Forelimb muscle (tissue), 1 donor: ENCODE results near the gene LDLRAD2. TPM values are rescaled to one million over a fixed set of nuclear protein-coding genes. Genes with fewer than 3 reads are reported as not detected.

Experiments
- DNase-seq: peaks from one replicate; pipeline ENCODE4 v3.0.0-alpha.2; 2013; ENCODE audit warnings: low read depth
- polyA plus RNA-seq: library from polyadenylated mRNA; unstranded; fragments of 120-200 nt; gene quantifications from one replicate; pipeline ENCODE4 v1.2.1, GENCODE V29; 2013; ENCODE audit not compliant: insufficient read length

Gene LDLRAD2
- polyA plus RNA-seq, 1 donor = 4.3 TPM

DNA sequence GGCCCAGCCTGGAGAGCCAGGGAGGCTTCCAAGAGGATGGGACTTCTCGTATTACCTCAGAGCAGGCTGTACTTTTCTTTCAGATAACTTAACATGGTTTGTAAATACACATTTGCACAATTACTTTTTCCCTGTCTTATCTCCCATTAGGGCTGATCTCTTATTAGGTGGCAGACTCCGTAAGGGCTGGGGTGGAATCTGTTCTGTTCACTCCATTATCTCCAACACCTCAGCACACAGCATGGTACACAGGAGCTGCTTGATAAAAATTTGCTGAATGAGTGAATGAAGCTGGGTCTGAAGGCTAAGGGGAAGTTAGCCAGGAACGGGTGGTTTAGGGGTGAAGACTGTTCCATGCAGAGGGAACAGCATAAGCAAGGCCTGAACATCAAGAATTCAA lies 48.9 kb downstream of the LDLRAD2 start:
- no peak for DNase-seq

DNA sequence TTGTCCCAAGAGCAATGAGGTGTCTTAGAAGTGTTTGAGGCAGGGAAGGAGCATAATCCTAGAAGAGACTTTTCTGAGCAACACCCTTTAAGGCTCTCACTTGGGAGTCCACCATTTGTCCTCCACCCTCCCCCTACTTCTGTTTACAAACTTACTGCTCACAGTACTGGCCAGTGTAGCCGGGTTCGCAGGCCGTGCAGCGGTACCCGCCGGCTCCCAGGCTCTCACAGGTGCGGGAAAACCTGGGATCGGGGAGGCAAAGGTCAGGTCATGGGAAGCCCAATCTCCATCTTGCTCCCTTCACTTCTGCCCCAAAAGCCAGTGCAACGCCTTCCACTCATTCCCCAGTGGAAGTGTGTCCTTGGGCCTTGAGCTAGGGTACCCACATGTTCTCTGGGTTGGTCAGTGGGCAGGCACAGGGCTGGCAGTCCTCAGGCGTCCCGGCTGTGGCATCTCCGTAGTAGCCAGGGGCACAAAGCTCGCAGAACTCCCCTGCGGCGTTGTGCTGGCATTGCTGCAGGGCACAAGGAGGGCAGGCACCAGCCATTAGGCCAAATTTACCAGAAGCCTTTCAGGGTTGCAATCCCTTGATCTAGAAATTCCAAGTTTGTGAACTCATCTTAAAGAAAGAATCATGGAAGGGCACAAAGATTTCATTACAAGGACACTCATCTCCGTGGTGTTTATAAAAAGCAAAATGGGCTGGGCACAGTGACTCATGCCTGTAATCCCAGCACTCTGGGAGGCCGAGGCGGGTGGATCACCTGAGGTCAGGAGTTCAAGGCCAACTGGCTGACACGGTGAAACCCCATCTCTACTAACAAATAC lies 49.8 kb downstream of the LDLRAD2 start:
- DNase-seq = no peak

GRCh38 chr1:21863981-21864380 lies 51.9 kb downstream of the LDLRAD2 start:
- DNase-seq = no peak

GRCh38 chr1:21864730-21865129 lies 52.7 kb downstream of the LDLRAD2 start:
- no peak for DNase-seq

DNA sequence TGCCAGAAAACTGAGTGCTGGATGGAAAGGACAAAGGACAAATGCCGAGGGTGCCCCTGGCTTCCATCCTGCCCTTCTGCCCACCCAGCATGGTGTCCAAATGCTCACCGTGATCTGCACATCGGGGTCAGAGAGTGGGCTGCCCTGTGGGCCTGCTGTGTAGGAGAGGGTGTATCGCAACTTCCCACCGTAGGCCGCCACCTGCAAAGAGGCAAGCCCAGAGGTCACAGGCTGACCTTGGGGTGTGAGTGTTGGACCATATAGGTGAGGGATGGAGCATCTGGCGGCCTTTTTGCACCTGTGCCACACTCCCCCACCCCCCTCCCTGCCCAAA lies 53.5 kb downstream of the LDLRAD2 start:
- DNase-seq = no peak

DNA sequence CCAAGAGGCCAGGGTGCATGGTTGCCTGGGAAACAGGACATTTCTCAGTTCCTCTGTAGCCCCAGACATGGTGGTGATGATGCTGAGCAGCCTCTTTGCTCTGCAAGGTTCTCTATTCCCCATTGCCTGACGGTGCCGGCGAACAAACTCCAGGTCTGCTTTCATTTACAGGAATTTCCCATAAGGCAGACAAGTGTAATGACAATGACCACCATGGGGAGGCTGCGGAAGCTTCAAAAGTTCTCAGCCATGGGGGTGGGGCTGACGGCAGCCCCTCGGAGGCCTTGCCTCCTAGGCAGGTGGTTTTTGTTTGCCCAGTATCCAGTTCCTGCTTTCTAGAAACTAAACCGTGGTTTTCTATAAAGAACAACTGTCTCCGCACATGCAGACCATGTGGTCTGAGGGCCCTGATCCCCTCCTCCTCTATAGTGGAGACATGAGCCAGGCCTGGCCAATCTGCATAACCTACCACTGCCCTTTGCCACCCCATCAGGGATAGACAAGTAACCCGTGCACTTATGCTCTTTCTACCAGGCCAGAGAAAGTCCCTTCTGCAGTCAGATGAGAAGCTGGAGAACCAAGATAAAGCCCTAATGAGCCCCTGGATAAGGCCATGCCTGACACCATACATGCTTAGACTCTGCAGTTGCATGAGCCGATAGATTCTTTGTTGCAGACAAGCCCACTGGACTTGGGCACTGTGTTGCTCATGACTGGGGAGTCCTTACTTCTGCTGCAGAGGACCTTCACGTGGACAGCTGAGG lies 54.1 kb downstream of the LDLRAD2 start:
- DNase-seq = no peak

- no peak for DNase-seq
Measured at GRCh38 chr1:21866707-21867043, 54.6 kb downstream of the LDLRAD2 start.

DNA sequence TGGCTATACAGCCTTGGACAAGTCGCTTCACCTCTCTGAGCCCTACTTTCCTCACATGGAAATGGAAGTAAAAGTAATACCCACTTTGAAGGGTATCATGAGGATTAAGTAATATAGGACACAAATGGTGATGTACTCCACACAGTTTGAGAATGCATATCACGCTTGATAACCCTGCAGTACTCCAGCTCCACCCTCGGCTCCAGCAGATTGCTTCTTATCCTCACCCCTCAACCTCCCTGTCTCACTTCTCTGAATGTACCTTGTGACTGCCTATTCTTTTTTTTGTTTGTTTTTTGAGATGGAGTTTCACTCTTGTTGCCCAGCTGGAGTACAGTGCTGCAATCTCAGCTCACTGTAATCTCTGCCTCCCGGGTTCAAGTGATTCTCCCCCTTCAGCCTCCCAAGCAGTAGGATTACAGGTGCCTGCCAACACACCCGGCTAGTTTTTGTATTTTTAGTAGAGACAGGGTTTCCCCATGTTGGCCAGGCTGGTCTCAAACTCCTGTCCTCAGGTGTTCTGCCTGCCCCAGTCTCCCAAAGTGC lies 55.5 kb downstream of the LDLRAD2 start:
- DNase-seq = no peak

GRCh38 chr1:21868482-21868881 lies 56.4 kb downstream of the LDLRAD2 start:
- no peak for DNase-seq

DNA sequence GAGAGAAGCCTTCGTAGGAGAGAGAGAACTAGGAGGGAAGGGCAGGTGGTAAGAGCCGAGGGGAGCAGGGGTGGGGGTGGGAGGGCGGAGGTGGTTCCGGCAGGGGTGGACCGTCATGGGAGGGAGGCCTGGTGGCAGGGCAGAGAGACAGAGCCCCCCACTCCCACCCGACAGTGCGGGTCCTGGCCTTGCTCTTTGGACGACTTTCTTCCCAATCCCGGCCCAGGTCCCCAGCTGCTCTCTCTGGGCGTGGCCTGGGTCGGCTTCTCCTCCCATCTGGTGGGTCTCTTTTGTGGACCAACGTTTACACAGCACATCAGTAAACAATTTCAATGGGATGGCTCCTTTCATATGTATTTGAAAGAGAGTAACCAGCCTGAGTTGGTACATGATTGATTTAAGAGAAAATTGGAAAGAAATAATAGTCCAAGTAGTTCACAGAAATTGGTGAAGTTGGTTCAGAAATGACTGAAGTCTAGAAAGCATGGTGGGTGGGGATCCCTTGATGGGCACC lies 56.9 kb downstream of the LDLRAD2 start:
- no peak for DNase-seq

DNA sequence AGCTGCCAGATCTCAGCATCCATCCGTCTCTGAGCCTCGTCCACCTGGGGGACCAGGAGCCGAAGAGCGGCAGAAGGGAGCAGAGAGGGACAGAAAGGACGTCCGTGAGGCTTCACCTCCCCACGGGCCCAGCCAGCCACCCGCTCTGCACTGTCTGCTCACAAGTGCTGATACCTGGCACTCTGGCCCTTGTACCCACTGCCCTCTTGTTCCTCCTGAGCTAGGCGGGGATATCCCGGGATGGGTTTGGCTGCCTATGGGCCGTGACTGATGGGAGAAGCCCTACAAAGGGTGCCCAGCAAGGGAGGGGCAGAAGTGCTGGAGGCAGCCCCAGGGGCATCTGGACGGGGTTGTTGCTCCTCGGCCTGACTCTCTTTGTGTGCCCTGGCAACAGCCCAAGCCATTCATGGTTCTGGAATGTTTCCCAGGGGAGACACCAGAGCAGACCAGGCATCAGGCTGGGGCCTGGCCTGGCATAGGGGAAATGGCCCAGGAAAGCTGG lies 57.6 kb downstream of the LDLRAD2 start:
- DNase-seq = no peak

DNA sequence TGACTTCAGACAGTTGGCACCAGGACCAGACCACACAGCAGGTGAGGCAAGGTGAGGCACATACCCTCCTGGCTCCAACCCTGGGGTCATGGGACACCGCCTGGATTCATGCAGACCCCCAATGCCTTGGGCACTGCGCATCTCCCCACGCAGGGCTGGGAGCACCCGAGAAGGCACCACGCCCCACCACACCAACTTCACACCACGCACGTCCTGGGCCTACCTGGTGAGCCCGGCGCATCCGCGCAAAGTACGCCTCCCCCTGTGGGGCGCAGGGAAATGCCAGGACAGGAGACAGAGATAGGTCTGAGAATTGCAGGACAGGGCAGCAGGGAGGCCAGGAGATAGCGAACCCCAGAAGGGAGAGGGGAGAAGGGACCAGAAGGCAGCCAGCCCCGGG lies 58.5 kb downstream of the LDLRAD2 start:
- DNase-seq = no peak

DNA sequence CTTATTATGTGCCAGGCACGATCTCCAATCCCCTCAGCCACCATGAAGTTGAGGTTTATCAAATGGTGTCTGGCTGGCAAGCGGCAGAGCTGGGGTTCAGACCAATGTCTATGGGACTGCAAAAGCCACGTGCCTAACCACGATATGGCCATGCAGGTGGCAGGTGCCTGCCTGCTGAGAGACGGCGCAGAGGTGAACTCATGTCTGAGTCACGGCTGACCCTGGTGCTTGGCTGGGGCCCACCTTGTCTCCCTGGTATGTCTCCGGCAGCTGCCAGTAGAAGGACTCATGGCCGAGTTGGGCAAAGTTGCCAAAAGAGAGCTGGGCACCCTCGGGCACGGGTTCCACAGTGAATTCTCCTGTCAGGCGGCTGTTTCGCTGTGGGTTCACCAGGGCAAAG lies 59.9 kb downstream of the LDLRAD2 start:
- DNase-seq = no peak

GRCh38 chr1:21872445-21873079 lies 60.5 kb downstream of the LDLRAD2 start:
- DNase-seq = no peak

- no peak for DNase-seq
Measured at GRCh38 chr1:21873174-21873573, 61.1 kb downstream of the LDLRAD2 start.

GRCh38 chr1:21873761-21874160 lies 61.7 kb downstream of the LDLRAD2 start:
- no peak for DNase-seq

GRCh38 chr1:21874328-21874727 lies 62.3 kb downstream of the LDLRAD2 start:
- DNase-seq = no peak

Other genes with a start within 250 kb of the LDLRAD2 start
- 1.7 TPM for gene RAP1GAP, start 142.9 kb upstream of the LDLRAD2 start, polyA plus RNA-seq
- 47.4 TPM for gene USP48, start 29.1 kb upstream of the LDLRAD2 start, polyA plus RNA-seq
- 223 TPM for gene HSPG2, start 125.0 kb downstream of the LDLRAD2 start, polyA plus RNA-seq
- not detected for gene CELA3B, start 164.8 kb downstream of the LDLRAD2 start, polyA plus RNA-seq
- gene CELA3A, start 189.4 kb downstream of the LDLRAD2 start, polyA plus RNA-seq = 0.52 TPM
- 201 TPM for gene CDC42, start 240.4 kb downstream of the LDLRAD2 start, polyA plus RNA-seq